Thyroid gland (tissue), 4 donors: ENCODE data around the gene CDX1. TPM values are rescaled to one million over a fixed set of nuclear protein-coding genes. Genes with fewer than 3 reads are reported as not detected.
A peak's percentile ranks its signal among the peaks of the same experiment; 100 is the strongest.

Source experiments
- DNase-seq, 2 donors: peaks; one replicate each; pipeline ENCODE4 v3.0.0-alpha.2; 2019
- H3K27ac ChIP-seq, 3 donors: fragments of 200-600 bp; sonication (generic); 1 replicate in 2 of 3; 2 replicates in 1 of 3; pipeline ENCODE4 v1.5.1; 2016 to 2019; ENCODE audit warnings: mild to moderate bottlenecking in 1 of 3, moderate library complexity in 1 of 3
- H3K27me3 ChIP-seq: fragments of 200-600 bp; sonication (generic); one replicate; pipeline ENCODE4 v1.5.1; 2019
- H3K36me3 ChIP-seq, 2 donors: fragments of 200-600 bp; sonication (generic); one replicate each; pipeline ENCODE4 v1.5.1; 2016 to 2019
- H3K4me1 ChIP-seq, 2 donors: fragments of 200-600 bp; sonication (generic); one replicate each; pipeline ENCODE4 v1.5.1; 2017 to 2019
- H3K4me3 ChIP-seq, 3 donors: fragments of 200-600 bp; sonication (generic); replicated peaks in 1 of 3; 1 replicate in 2 of 3; 2 replicates in 1 of 3; pipeline ENCODE4 v1.5.1; 2016; ENCODE audit warnings: mild to moderate bottlenecking in 1 of 3
- H3K9me3 ChIP-seq: fragments of 200-600 bp; sonication (generic); one replicate; pipeline ENCODE4 v1.5.1; 2017
- CTCF ChIP-seq, 6 experiments: fragments of 200-600 bp in 3 of 6; fragments of 450-650 bp in 3 of 6; sonication (generic) in 3 of 6; IDR thresholded peaks; one replicate each; pipeline ENCODE4 v1.5.1; 2016 to 2019; ENCODE audit warnings: antibody characterized with exemption in 6 of 6, mild to moderate bottlenecking in 2 of 6, inconsistent platforms in 1 of 6, moderate library complexity in 1 of 6
- POLR2A ChIP-seq, 2 donors: fragments of 450-650 bp; IDR thresholded peaks; one replicate each; pipeline ENCODE4 v1.6.1; 2017; ENCODE audit warnings: antibody characterized with exemption in 2 of 2, mild to moderate bottlenecking in 2 of 2, moderate library complexity in 1 of 2
- WGBS, 2 donors: methylation state at CpG; one replicate each; pipeline ENCODE4 v1.1.5; 2017; 5-methylcytosine and 5-hydroxymethylcytosine counted together
- intact Hi-C: fragments of 100-400 bp; cut with DNase I; formaldehyde crosslinking; loops from one replicate; pipeline ENCODE4 v1.15.1; 2023
- total RNA-seq, 4 donors: library from RNA; depleted of rRNA; stranded (reverse); fragments of >200 nt; gene quantifications; one replicate each; pipeline ENCODE4 v1.2.3, GENCODE V29; 2016

The CDX1 gene
- total RNA-seq, 4 donors from 2014 or later: not detected

- intact Hi-C loops: no loop called here
- peak overlapping the region; percentile 26 to 73 (median 44) for H3K27ac ChIP-seq
- peaks cover 0 to 6% of the 10 kb centered on the region in 2 donors for H3K4me1 ChIP-seq
- DNase-seq: no peak
- no peaks in the 10 kb centered on the region for H3K9me3 ChIP-seq
- no peak for TF ChIP-seq POLR2A (IDR thresholded peaks at IDR 0.05)
- TF ChIP-seq CTCF (IDR thresholded peaks at IDR 0.05): no peak
- H3K4me3 ChIP-seq: no peak overlapping the region
- H3K27me3 ChIP-seq: no peaks in the 10 kb centered on the region
- whole genome bisulfite sequencing, 2 donors: 46 to 69% methylated on average over 12 of the region's 12 CpGs
- no peaks in the 10 kb centered on the region for H3K36me3 ChIP-seq
Measured at GRCh38 chr5:150158170-150158949, 8.2 kb upstream of the CDX1 start.

GRCh38 chr5:150159031-150159430 lies 7.5 kb upstream of the CDX1 start:
- no peak for TF ChIP-seq CTCF (IDR thresholded peaks at IDR 0.05)
- no peak for TF ChIP-seq POLR2A (IDR thresholded peaks at IDR 0.05)
- no peak for DNase-seq
- intact Hi-C loops: no loop called here
- Histone ChIP-seq H3K4me3 (no peak overlapping the region), H3K27me3 (no peaks in the 10 kb centered on the region), H3K36me3 (no peaks in the 10 kb centered on the region), H3K9me3 (no peaks in the 10 kb centered on the region), H3K4me1 (peaks cover 0 to 6% of the 10 kb centered on the region in 2 donors), H3K27ac (peak overlapping the region; percentile 26 to 73 (median 44))
- WGBS, 2 donors: 77 to 81% methylated on average over 6 of the region's 6 CpGs

DNA sequence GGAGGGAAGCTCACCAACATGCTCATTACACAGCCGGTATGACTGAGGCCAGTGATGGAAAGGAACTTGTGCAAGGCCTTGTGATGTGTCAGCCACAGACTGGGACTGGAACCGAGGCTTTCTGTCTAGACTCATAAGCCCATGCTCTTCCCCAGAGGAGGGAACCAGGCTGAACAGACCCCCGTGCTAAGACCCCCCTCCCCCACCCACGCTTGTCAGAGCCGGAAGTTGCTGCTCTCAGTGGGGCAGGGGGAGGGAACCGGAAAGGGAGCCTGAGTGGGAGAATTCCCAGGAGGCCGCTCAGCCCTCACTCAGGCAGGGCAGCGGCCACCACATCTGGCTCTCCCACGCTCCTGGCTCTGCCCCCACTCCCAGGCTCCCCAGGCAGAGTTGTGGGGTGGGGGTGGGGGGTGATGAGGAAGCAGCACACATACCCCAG lies 6.8 kb upstream of the CDX1 start:
- Histone ChIP-seq H3K4me1 (peaks cover 0 to 6% of the 10 kb centered on the region in 2 donors), H3K9me3 (no peaks in the 10 kb centered on the region), H3K27me3 (no peaks in the 10 kb centered on the region), H3K4me3 (no peak overlapping the region), H3K36me3 (no peaks in the 10 kb centered on the region), H3K27ac (peak overlapping the region in 2 of 3 donors; percentile 46 to 73)
- TF ChIP-seq POLR2A (IDR thresholded peaks at IDR 0.05): no peak
- TF ChIP-seq CTCF (IDR thresholded peaks at IDR 0.05): no peak
- WGBS, 2 donors: 44 to 52% methylated on average over 5 to 8 of the region's 9 CpGs
- intact Hi-C loops: no loop called here
- no peak for DNase-seq

DNA sequence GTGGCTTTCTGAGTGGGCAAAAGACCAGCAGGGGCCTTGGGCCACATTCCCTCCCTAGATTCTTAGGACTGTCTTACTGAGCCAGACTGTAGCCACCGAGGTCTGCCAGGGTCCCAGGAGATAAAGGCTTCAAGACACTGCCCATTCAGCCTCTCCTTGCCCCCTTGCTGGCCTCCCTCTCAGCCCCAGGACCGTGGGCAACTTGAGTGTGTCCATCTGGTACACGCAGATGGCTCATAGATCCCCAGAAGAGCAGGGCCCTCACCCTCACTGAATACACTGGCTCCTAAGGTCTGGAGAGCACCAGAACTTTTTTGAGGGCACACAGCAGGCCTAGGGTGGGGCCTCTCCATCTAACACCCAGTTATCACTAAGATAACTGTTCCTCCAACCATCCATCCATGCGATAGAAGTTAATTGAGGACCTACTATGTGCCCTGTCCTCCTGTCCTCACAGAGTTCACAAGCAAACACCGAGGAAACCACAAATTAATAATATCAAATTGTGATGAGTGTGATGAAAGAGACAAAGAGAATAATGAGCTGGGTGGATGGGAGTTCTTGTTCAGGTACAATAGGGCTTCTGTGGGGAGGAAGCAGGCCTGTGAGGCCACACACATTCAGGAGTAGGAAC lies 6.0 kb upstream of the CDX1 start:
- DNase-seq: no peak
- Histone ChIP-seq H3K36me3 (no peaks in the 10 kb centered on the region), H3K4me1 (peaks cover 0 to 6% of the 10 kb centered on the region in 2 donors), H3K27ac (peak overlapping the region; percentile 45 to 73 (median 46)), H3K27me3 (no peaks in the 10 kb centered on the region), H3K4me3 (no peak overlapping the region), H3K9me3 (no peaks in the 10 kb centered on the region)
- 67 to 84% methylated on average over 2 to 5 of the region's 5 CpGs for WGBS, 2 donors
- TF ChIP-seq CTCF (IDR thresholded peaks at IDR 0.05) (no peak), POLR2A (IDR thresholded peaks at IDR 0.05) (no peak)
- intact Hi-C loops: no loop called here
